MM.1S (cell line): ENCODE measurements around the gene GFRA1.

Source experiments
- DNase-seq: peaks from one replicate; pipeline ENCODE4 v3.0.0-alpha.2; 2015
- H2AFZ ChIP-seq: fragments of 300-600 bp; sonication (generic); 2 replicates; pipeline ENCODE4 v1.6.0; 2016; ENCODE audit warnings: antibody characterized with exemption, low read length
- H3F3A ChIP-seq: fragments of 300-600 bp; sonication (generic); 2 replicates; pipeline ENCODE4 v1.6.1; 2016; ENCODE audit warnings: mild to moderate bottlenecking, antibody characterized with exemption, low read length, moderate library complexity, mixed read lengths; ENCODE audit not compliant: insufficient read depth
- H3K27ac ChIP-seq: fragments of 300-600 bp; sonication (generic); 2 replicates; pipeline ENCODE4 v1.5.1; 2016; ENCODE audit warnings: mild to moderate bottlenecking, low read length
- H3K27me3 ChIP-seq: fragments of 300-600 bp; sonication (generic); replicated peaks from 2 replicates; pipeline ENCODE4 v1.6.0; 2016; ENCODE audit warnings: low read length; ENCODE audit not compliant: insufficient read depth
- H3K36me3 ChIP-seq: fragments of 300-600 bp; sonication (generic); replicated peaks from 2 replicates; pipeline ENCODE4 v1.6.1; 2016; ENCODE audit warnings: mild to moderate bottlenecking, low read length, mixed read lengths; ENCODE audit not compliant: insufficient read depth
- H3K4me1 ChIP-seq: fragments of 300-600 bp; sonication (generic); 2 replicates; pipeline ENCODE4 v1.6.1; 2016; ENCODE audit warnings: low read length, mixed read lengths
- H3K4me2 ChIP-seq: fragments of 300-600 bp; sonication (generic); 2 replicates; pipeline ENCODE4 v1.6.0; 2016; ENCODE audit warnings: low read depth, low read length
- H3K4me3 ChIP-seq: fragments of 300-600 bp; sonication (generic); 2 replicates; pipeline ENCODE4 v1.5.1; 2016; ENCODE audit warnings: low read length, mixed read lengths
- H3K79me2 ChIP-seq: fragments of 300-600 bp; sonication (generic); 2 replicates; pipeline ENCODE4 v1.6.1; 2016; ENCODE audit warnings: mixed run types, low read length, mixed read lengths
- H3K9ac ChIP-seq: fragments of 300-600 bp; sonication (generic); 2 replicates; pipeline ENCODE4 v1.6.1; 2016; ENCODE audit warnings: low read length, mixed read lengths
- H3K9me2 ChIP-seq: fragments of 300-600 bp; sonication (generic); replicated peaks from 2 replicates; pipeline ENCODE4 v1.6.1; 2016; ENCODE audit warnings: mild to moderate bottlenecking, low read length, mixed read lengths; ENCODE audit not compliant: insufficient read depth
- H3K9me3 ChIP-seq: fragments of 300-600 bp; sonication (generic); replicated peaks from 2 replicates; pipeline ENCODE4 v1.6.1; 2016; ENCODE audit warnings: mild to moderate bottlenecking, low read length, mixed read lengths; ENCODE audit not compliant: insufficient read depth
- H4K20me1 ChIP-seq: fragments of 300-600 bp; sonication (generic); 2 replicates; pipeline ENCODE4 v1.6.1; 2016; ENCODE audit warnings: mild to moderate bottlenecking, low read length, moderate library complexity, mixed read lengths; ENCODE audit not compliant: insufficient read depth
- CTCF ChIP-seq: fragments of 300-600 bp; sonication (generic); IDR thresholded peaks from 2 replicates; pipeline ENCODE4 v1.5.1; 2016; ENCODE audit warnings: antibody characterized with exemption, low read length, mixed read lengths
- EZH2 ChIP-seq: fragments of 300-600 bp; sonication (generic); optimal IDR thresholded peaks from 2 replicates; pipeline ENCODE3; 2017; ENCODE audit warnings: low read depth, mild to moderate bottlenecking, antibody characterized with exemption, low read length, mixed read lengths
- EZH2phosphoT487 ChIP-seq: fragments of 300-600 bp; sonication (generic); IDR thresholded peaks from 2 replicates; pipeline ENCODE4 v1.6.1; 2018; ENCODE audit warnings: antibody characterized with exemption, low read length

GFRA1 gene

GRCh38 chr10:116211682-116212081, 61.3 kb downstream of the GFRA1 start:
- no peak for DNase-seq
- Histone ChIP-seq H3K27ac (no peak overlapping the region), H3K4me1 (no peaks in the 10 kb centered on the region), H3K79me2 (no peaks in the 10 kb centered on the region), H4K20me1 (no peaks in the 10 kb centered on the region), H2AFZ (no peak overlapping the region), H3K4me3 (no peak overlapping the region), H3K4me2 (no peak overlapping the region), H3F3A (no peaks in the 10 kb centered on the region), H3K9me2 (no peaks in the 10 kb centered on the region), H3K36me3 (no peaks in the 10 kb centered on the region), H3K9me3 (no peaks in the 10 kb centered on the region), H3K9ac (no peak overlapping the region), H3K27me3 (no peaks in the 10 kb centered on the region)
- TF ChIP-seq CTCF (no peak), EZH2phosphoT487 (no peak), EZH2 (no peak)

DNA sequence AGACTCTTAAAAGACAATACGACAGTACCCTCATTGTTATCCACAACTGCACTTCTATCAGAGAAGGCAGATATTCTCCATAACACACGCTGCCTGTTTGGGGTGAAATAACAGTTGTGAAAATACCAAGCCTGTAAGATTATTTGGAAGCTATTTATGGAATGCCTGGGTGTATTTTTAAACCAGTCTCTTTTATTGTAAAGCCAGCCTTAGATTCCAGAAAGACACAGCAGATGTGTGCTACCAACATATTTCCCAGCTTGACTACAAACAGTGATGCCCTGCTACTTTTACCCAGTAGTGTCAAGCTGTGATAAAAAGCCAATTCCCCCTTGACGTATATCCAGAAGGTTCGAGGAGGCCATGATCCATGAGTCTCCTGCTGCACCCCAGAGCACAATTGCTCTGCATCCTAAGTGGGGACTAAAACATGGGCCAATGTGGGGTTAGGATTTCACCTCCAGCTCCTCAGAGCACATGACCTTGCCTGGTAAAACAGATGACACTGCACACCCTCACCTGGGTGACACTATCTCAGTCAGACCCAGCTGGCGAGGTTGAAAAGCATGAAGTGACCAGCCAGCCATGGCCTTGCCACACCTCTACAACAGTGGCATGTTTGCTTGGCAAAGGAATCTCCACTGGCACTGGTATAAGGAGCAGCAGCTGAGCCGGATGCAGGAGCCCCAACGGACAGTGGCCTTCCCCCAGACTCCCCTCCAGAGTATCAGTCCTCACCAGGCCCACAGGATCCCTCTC, 62.2 kb downstream of the GFRA1 start:
- Histone ChIP-seq H3K79me2 (no peaks in the 10 kb centered on the region), H3K9me3 (no peaks in the 10 kb centered on the region), H3K9ac (no peak overlapping the region), H3K4me2 (no peak overlapping the region), H2AFZ (no peak overlapping the region), H3K27me3 (no peaks in the 10 kb centered on the region), H3K9me2 (no peaks in the 10 kb centered on the region), H3K4me3 (no peak overlapping the region), H3K36me3 (no peaks in the 10 kb centered on the region), H3K27ac (no peak overlapping the region), H3K4me1 (no peaks in the 10 kb centered on the region), H4K20me1 (no peaks in the 10 kb centered on the region), H3F3A (no peaks in the 10 kb centered on the region)
- DNase-seq, result no peak
- TF ChIP-seq EZH2phosphoT487, result no peak
- no peak for TF ChIP-seq CTCF
- no peak for TF ChIP-seq EZH2

GRCh38 chr10:116209781-116210180, 63.2 kb downstream of the GFRA1 start:
- H3K4me1 ChIP-seq, result no peaks in the 10 kb centered on the region
- no peaks in the 10 kb centered on the region for H4K20me1 ChIP-seq
- no peaks in the 10 kb centered on the region for H3F3A ChIP-seq
- H3K9ac ChIP-seq, result no peak overlapping the region
- H3K4me2 ChIP-seq, result no peak overlapping the region
- no peak overlapping the region for H2AFZ ChIP-seq
- no peaks in the 10 kb centered on the region for H3K9me2 ChIP-seq
- H3K9me3 ChIP-seq, result no peaks in the 10 kb centered on the region
- H3K4me3 ChIP-seq, result no peak overlapping the region
- TF ChIP-seq EZH2 (no peak), CTCF (no peak), EZH2phosphoT487 (no peak)
- H3K36me3 ChIP-seq, result no peaks in the 10 kb centered on the region
- H3K27ac ChIP-seq, result no peak overlapping the region
- no peak for DNase-seq
- H3K27me3 ChIP-seq, result no peaks in the 10 kb centered on the region
- no peaks in the 10 kb centered on the region for H3K79me2 ChIP-seq
